MM.1S (cell line): ENCODE results near the gene C2CD3.

Experiments used
- DNase-seq: peaks from one replicate; pipeline ENCODE4 v3.0.0-alpha.2; 2015
- H2AFZ ChIP-seq: fragments of 300-600 bp; sonication (generic); 2 replicates; pipeline ENCODE4 v1.6.0; 2016; ENCODE audit warnings: antibody characterized with exemption, low read length
- H3F3A ChIP-seq: fragments of 300-600 bp; sonication (generic); 2 replicates; pipeline ENCODE4 v1.6.1; 2016; ENCODE audit warnings: mild to moderate bottlenecking, antibody characterized with exemption, low read length, moderate library complexity, mixed read lengths; ENCODE audit not compliant: insufficient read depth
- H3K27ac ChIP-seq: fragments of 300-600 bp; sonication (generic); 2 replicates; pipeline ENCODE4 v1.5.1; 2016; ENCODE audit warnings: mild to moderate bottlenecking, low read length
- H3K27me3 ChIP-seq: fragments of 300-600 bp; sonication (generic); replicated peaks from 2 replicates; pipeline ENCODE4 v1.6.0; 2016; ENCODE audit warnings: low read length; ENCODE audit not compliant: insufficient read depth
- H3K36me3 ChIP-seq: fragments of 300-600 bp; sonication (generic); replicated peaks from 2 replicates; pipeline ENCODE4 v1.6.1; 2016; ENCODE audit warnings: mild to moderate bottlenecking, low read length, mixed read lengths; ENCODE audit not compliant: insufficient read depth
- H3K4me1 ChIP-seq: fragments of 300-600 bp; sonication (generic); 2 replicates; pipeline ENCODE4 v1.6.1; 2016; ENCODE audit warnings: low read length, mixed read lengths
- H3K4me2 ChIP-seq: fragments of 300-600 bp; sonication (generic); 2 replicates; pipeline ENCODE4 v1.6.0; 2016; ENCODE audit warnings: low read depth, low read length
- H3K4me3 ChIP-seq: fragments of 300-600 bp; sonication (generic); 2 replicates; pipeline ENCODE4 v1.5.1; 2016; ENCODE audit warnings: low read length, mixed read lengths
- H3K79me2 ChIP-seq: fragments of 300-600 bp; sonication (generic); 2 replicates; pipeline ENCODE4 v1.6.1; 2016; ENCODE audit warnings: mixed run types, low read length, mixed read lengths
- H3K9ac ChIP-seq: fragments of 300-600 bp; sonication (generic); 2 replicates; pipeline ENCODE4 v1.6.1; 2016; ENCODE audit warnings: low read length, mixed read lengths
- H3K9me2 ChIP-seq: fragments of 300-600 bp; sonication (generic); replicated peaks from 2 replicates; pipeline ENCODE4 v1.6.1; 2016; ENCODE audit warnings: mild to moderate bottlenecking, low read length, mixed read lengths; ENCODE audit not compliant: insufficient read depth
- H3K9me3 ChIP-seq: fragments of 300-600 bp; sonication (generic); replicated peaks from 2 replicates; pipeline ENCODE4 v1.6.1; 2016; ENCODE audit warnings: mild to moderate bottlenecking, low read length, mixed read lengths; ENCODE audit not compliant: insufficient read depth
- H4K20me1 ChIP-seq: fragments of 300-600 bp; sonication (generic); 2 replicates; pipeline ENCODE4 v1.6.1; 2016; ENCODE audit warnings: mild to moderate bottlenecking, low read length, moderate library complexity, mixed read lengths; ENCODE audit not compliant: insufficient read depth
- CTCF ChIP-seq: fragments of 300-600 bp; sonication (generic); IDR thresholded peaks from 2 replicates; pipeline ENCODE4 v1.5.1; 2016; ENCODE audit warnings: antibody characterized with exemption, low read length, mixed read lengths
- EZH2 ChIP-seq: fragments of 300-600 bp; sonication (generic); optimal IDR thresholded peaks from 2 replicates; pipeline ENCODE3; 2017; ENCODE audit warnings: low read depth, mild to moderate bottlenecking, antibody characterized with exemption, low read length, mixed read lengths
- EZH2phosphoT487 ChIP-seq: fragments of 300-600 bp; sonication (generic); IDR thresholded peaks from 2 replicates; pipeline ENCODE4 v1.6.1; 2018; ENCODE audit warnings: antibody characterized with exemption, low read length

The C2CD3 gene

GRCh38 chr11:73982990-73983740, 187.6 kb downstream of the C2CD3 start:
- Histone ChIP-seq H3K4me2 (peak overlapping the region; percentile 94), H3F3A (peaks cover 35% of the 10 kb centered on the region), H3K9ac (peak overlapping the region; percentile 95), H3K36me3 (no peaks in the 10 kb centered on the region), H3K79me2 (peaks cover 34% of the 10 kb centered on the region), H3K4me3 (peak overlapping the region; percentile 96), H3K27me3 (no peaks in the 10 kb centered on the region), H4K20me1 (no peaks in the 10 kb centered on the region), H3K9me3 (no peaks in the 10 kb centered on the region), H3K4me1 (peaks cover 27% of the 10 kb centered on the region), H3K9me2 (no peaks in the 10 kb centered on the region), H3K27ac (peak overlapping the region; percentile 90), H2AFZ (peak overlapping the region; percentile 99)
- TF ChIP-seq EZH2phosphoT487: no peak
- no peak for TF ChIP-seq CTCF
- no peak for TF ChIP-seq EZH2
- DNase-seq: peak; percentile 95

GRCh38 chr11:73982595-73982989, 188.2 kb downstream of the C2CD3 start, which contains the start of gene UCP2:
TSS of gene UCP2 (minus strand) at chr11:73982843. CDS start at chr11:73978378, 4,465 bp downstream.
- H3K9me3 ChIP-seq: no peaks in the 10 kb centered on the region
- peak within 1 kb of the TSS; percentile 94 for H3K4me2 ChIP-seq
- H3K27ac ChIP-seq: peak within 1 kb of the TSS; percentile 90
- H3K9me2 ChIP-seq: no peaks in the 10 kb centered on the region
- H3K79me2 ChIP-seq: peaks cover 40% of the 10 kb centered on the region
- H3F3A ChIP-seq: peaks cover 35% of the 10 kb centered on the region
- TF ChIP-seq EZH2phosphoT487: no peak
- TF ChIP-seq CTCF: no peak
- TF ChIP-seq EZH2: no peak
- H3K9ac ChIP-seq: peak within 1 kb of the TSS; percentile 95
- H3K27me3 ChIP-seq: no peaks in the 10 kb centered on the region
- DNase-seq: peak; percentile 88
- no peaks in the 10 kb centered on the region for H4K20me1 ChIP-seq
- peak within 1 kb of the TSS; percentile 96 for H3K4me3 ChIP-seq
- H3K4me1 ChIP-seq: peaks cover 27% of the 10 kb centered on the region
- peaks cover 5% of the 10 kb centered on the region for H3K36me3 ChIP-seq
- peak within 1 kb of the TSS; percentile 99 for H2AFZ ChIP-seq

- Histone ChIP-seq H3K9ac (peak overlapping the region; percentile 95), H3F3A (peaks cover 35% of the 10 kb centered on the region), H2AFZ (no peak overlapping the region), H3K27me3 (no peaks in the 10 kb centered on the region), H3K79me2 (peaks cover 44% of the 10 kb centered on the region), H3K9me3 (no peaks in the 10 kb centered on the region), H3K9me2 (no peaks in the 10 kb centered on the region), H3K4me3 (peak overlapping the region; percentile 96), H4K20me1 (no peaks in the 10 kb centered on the region), H3K4me2 (peak overlapping the region; percentile 94), H3K27ac (peak overlapping the region; percentile 90), H3K36me3 (peaks cover 6% of the 10 kb centered on the region), H3K4me1 (peaks cover 27% of the 10 kb centered on the region)
- peak; percentile 31 for DNase-seq
- TF ChIP-seq EZH2phosphoT487: no peak
- no peak for TF ChIP-seq EZH2
- TF ChIP-seq CTCF: no peak
Observed at GRCh38 chr11:73981051-73981805, 189.6 kb downstream of the C2CD3 start.
